ENCODE measurements around the gene WAC. TPM values are rescaled to one million over a fixed set of nuclear protein-coding genes. Genes with fewer than 3 reads are reported as not detected.
"Not testable (repeated sequence)": the region's sequence is repeated elsewhere in the genome, so short reads cannot be mapped to it uniquely, and the experiment has no call there.

WAC gene
- total RNA-seq, 2 donors from 2014 or later = 78.3 to 135 TPM

DNA sequence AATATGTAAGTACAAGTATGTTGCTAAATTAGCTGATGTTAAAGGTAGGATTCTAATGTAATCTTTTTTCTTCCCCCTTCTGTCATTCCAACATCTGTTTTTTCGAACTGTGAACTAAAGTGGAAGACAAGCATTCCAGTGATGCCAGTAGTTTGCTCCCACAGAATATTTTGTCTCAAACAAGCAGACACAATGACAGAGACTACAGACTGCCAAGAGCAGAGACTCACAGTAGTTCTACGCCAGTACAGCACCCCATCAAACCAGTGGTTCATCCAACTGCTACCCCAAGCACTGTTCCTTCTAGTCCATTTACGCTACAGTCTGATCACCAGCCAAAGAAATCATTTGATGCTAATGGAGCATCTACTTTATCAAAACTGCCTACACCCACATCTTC lies 62.7 kb downstream of the WAC start:
- TF ChIP-seq, protein P1, sequence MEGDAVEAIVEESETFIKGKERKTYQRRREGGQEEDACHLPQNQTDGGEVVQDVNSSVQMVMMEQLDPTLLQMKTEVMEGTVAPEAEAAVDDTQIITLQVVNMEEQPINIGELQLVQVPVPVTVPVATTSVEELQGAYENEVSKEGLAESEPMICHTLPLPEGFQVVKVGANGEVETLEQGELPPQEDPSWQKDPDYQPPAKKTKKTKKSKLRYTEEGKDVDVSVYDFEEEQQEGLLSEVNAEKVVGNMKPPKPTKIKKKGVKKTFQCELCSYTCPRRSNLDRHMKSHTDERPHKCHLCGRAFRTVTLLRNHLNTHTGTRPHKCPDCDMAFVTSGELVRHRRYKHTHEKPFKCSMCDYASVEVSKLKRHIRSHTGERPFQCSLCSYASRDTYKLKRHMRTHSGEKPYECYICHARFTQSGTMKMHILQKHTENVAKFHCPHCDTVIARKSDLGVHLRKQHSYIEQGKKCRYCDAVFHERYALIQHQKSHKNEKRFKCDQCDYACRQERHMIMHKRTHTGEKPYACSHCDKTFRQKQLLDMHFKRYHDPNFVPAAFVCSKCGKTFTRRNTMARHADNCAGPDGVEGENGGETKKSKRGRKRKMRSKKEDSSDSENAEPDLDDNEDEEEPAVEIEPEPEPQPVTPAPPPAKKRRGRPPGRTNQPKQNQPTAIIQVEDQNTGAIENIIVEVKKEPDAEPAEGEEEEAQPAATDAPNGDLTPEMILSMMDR (IDR thresholded peaks at IDR 0.05) = no peak
- Histone ChIP-seq H3K9ac (ENCODE audit: low read depth in 2 of 2, low read length in 2 of 2) (no peak overlapping the region), H3K4me1 (no peaks in the 10 kb centered on the region), H3K4me3 (no peak overlapping the region), H3K27me3 (no peaks in the 10 kb centered on the region), H3K27ac (no peak overlapping the region), H3K9me3 (no peaks in the 10 kb centered on the region), H3K36me3 (peaks cover 6% of the 10 kb centered on the region)
- no peak for DNase-seq
- intact Hi-C loops (cut with DNase I) = loop anchor here (10.0 kb wide), 1 partner anchor 51 kb away; no protein-coding TSS in a partner anchor

DNA sequence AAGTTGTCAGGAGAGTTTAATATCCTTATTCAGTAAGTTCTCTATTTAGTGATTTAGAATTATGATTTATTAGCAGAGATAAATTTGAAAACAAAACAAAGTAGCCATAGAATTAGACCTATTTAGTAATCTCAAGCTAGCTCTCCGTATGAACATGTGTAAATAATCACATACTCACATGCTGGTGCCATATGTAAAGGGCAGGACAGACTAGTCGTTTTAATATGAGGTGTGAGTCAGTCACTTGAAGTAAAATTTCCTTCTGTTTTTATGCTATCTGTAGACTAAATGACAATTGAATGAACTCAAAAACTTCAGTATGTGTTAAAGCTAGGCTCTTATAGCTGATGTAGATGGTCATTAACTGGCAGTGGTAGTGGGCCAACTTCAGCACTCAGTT lies 67.1 kb downstream of the WAC start:
- Histone ChIP-seq H3K4me1 (no peaks in the 10 kb centered on the region), H3K4me3 (no peak overlapping the region), H3K27me3 (no peaks in the 10 kb centered on the region), H3K27ac (no peak overlapping the region), H3K36me3 (no peaks in the 10 kb centered on the region), H3K9me3 (no peaks in the 10 kb centered on the region), H3K9ac (ENCODE audit: low read depth in 2 of 2, low read length in 2 of 2) (no peak overlapping the region)
- TF ChIP-seq, protein P1 (IDR thresholded peaks at IDR 0.05) = no peak
- DNase-seq = no peak
- intact Hi-C loops (cut with DNase I) = no loop called here

DNA sequence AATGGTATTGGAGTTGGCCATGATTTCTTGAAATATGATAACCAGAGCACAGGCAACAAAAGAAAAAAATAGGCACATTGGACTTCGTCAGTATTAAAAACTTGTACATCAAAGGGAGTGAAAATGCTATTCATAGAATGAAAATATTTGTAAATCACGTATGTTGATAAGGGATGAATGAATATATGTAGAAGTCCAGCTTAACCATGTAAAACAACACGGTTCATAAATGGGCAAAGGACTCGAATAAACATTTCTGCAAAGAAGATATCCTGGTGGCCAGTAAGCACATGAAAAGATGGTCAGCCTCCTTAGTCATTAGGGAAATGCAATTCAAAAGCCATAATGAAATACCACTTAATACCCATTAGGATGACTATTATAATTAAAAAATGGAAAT lies 68.1 kb downstream of the WAC start:
- no peak for DNase-seq
- TF ChIP-seq, protein P1 (IDR thresholded peaks at IDR 0.05) = no peak
- H3K36me3 ChIP-seq = no peaks in the 10 kb centered on the region
- no peaks in the 10 kb centered on the region for H3K9me3 ChIP-seq
- intact Hi-C loops (cut with DNase I) = no loop called here
- no peaks in the 10 kb centered on the region for H3K27me3 ChIP-seq
- no peak overlapping the region for H3K4me3 ChIP-seq
- H3K9ac ChIP-seq (ENCODE audit: low read depth in 2 of 2, low read length in 2 of 2) = no peak overlapping the region
- H3K4me1 ChIP-seq = no peaks in the 10 kb centered on the region
- no peak overlapping the region for H3K27ac ChIP-seq

DNA sequence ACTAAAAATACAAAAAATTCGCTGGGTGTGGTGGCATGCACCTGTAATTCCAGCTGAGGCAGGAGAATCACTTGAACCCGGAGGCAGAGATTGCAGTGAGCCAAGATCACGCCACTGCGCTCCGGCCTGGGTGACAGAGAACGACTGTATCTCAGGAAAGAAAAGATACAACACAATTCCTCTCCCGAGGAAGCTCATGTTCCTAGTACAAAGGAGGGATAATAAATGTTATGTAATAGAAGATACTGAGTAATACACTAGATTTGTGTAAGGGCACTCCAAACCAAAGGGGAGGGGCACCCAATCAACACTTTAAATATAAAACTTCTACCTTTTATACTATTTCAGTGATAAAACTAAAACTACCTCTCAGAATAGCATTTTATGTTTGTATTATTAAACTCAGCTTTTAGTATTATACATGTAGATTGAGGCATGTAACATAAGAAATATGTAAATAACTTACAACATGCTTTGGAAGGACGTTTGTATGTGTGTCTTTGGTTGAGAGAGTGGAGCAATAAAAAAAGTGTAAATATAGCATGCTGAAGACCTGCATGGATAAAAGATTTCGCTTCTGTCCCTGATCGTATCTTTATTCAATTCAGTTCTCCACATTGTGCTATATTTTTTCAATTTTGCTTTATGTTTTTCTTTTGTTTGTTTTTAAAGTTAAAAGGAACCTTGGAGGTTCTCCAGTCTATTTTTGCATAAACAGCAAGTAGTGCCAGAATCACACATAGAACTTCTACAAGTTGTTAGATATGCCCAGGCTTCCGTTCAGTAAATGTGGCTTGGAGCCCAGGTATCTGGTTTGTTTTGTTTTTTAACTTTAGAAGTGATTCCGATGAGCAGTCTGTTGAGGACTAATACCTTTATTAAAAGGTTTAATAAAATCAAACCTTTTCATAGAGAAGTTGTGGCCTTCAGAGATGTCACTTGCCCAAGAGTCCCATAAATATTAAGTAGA lies 71.9 kb downstream of the WAC start:
- H3K27ac ChIP-seq = no peak overlapping the region
- peaks cover 3% of the 10 kb centered on the region for H3K36me3 ChIP-seq
- H3K4me3 ChIP-seq = no peak overlapping the region
- no peaks in the 10 kb centered on the region for H3K4me1 ChIP-seq
- H3K27me3 ChIP-seq = no peaks in the 10 kb centered on the region
- intact Hi-C loops (cut with DNase I) = no loop called here
- no peaks in the 10 kb centered on the region for H3K9me3 ChIP-seq
- TF ChIP-seq, protein P1 (IDR thresholded peaks at IDR 0.05) = no peak
- DNase-seq = no peak
- H3K9ac ChIP-seq (ENCODE audit: low read depth in 2 of 2, low read length in 2 of 2) = no peak overlapping the region

DNA sequence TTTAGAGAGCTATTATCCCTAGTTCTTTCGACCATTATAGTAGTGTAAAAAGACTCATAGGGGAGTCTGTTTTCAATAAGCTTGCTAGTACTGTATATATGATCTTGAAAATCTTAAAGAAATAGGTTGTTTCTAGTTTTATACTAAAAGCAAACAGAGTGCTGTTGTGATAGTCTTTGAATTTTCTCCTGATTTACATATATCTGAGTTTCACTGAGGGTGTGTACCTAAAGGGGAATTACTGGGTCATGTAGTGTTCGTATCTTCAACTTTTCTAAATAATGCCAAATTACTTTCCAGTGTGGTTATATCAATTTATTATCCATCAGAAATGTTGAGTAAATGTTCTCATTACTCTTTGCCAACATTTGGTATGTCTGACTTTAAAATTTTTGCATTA lies 73.7 kb downstream of the WAC start:
- DNase-seq = no peak
- H3K4me1 ChIP-seq = no peaks in the 10 kb centered on the region
- H3K27me3 ChIP-seq = no peaks in the 10 kb centered on the region
- intact Hi-C loops (cut with DNase I) = no loop called here
- no peak overlapping the region for H3K27ac ChIP-seq
- H3K4me3 ChIP-seq = no peak overlapping the region
- H3K9me3 ChIP-seq = no peaks in the 10 kb centered on the region
- H3K9ac ChIP-seq (ENCODE audit: low read depth in 2 of 2, low read length in 2 of 2) = no peak overlapping the region
- TF ChIP-seq, protein P1 (IDR thresholded peaks at IDR 0.05) = no peak
- peaks cover 7% of the 10 kb centered on the region for H3K36me3 ChIP-seq

DNA sequence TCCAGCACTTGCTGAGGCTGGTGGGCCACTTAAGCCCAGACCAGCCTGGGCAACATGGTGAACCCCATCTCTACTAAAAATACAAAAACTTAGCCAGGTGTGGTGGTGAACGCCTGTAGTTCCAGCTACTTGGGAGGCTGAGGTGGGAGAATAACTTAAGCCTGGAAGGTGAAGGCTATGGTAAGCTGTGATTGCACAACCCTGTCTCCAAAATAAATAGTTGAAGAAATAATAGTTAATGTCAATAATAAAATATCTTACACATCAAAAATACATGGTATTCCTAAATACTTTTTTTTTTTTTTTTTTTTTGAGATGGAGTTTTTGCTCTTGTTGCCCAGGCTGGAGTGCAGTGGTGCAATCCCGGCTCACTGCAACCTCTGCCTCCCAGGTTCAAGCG lies 76.7 kb downstream of the WAC start:
- H3K9me3 ChIP-seq; intact Hi-C loops (cut with DNase I); DNase-seq; H3K4me3 ChIP-seq; H3K27me3 ChIP-seq; H3K36me3 ChIP-seq; H3K4me1 ChIP-seq; H3K27ac ChIP-seq; H3K9ac ChIP-seq (ENCODE audit: low read depth in 2 of 2, low read length in 2 of 2): not testable (repeated sequence)
